Hematopoietic multipotent progenitor cell treated with erythropoietin and hydrocortisone succinate and interleukin-3 and kit ligand, for 15 days (in vitro differentiated cells): Measurements from ENCODE around the gene DNAJC9.
A peak's percentile ranks its signal among the peaks of the same experiment; 100 is the strongest.
"Not testable (repeated sequence)": the region's sequence is repeated elsewhere in the genome, so short reads cannot be mapped to it uniquely, and the experiment has no call there.

Experiments used
- DNase-seq: peaks from one replicate; pipeline ENCODE4 v3.0.0-alpha.2; 2015; ENCODE audit warnings: low spot score

Gene DNAJC9

GRCh38 chr10:73246646-73247508, at the start of gene DNAJC9:
TSS of gene DNAJC9 (minus strand) at chr10:73247255. CDS start at chr10:73247189, 66 bp downstream.
- DNase-seq = peak; percentile 96

- no peak for DNase-seq
These were observed 46.4 kb upstream of the DNAJC9 start for GRCh38 chr10:73293461-73293860.

GRCh38 chr10:73289958-73290357, 42.9 kb upstream of the DNAJC9 start:
- no peak for DNase-seq

GRCh38 chr10:73287441-73287840, 40.4 kb upstream of the DNAJC9 start:
- DNase-seq = no peak

GRCh38 chr10:73281097-73281496, 34.0 kb upstream of the DNAJC9 start:
- no peak for DNase-seq

- DNase-seq = no peak
These were observed 17.4 kb upstream of the DNAJC9 start for GRCh38 chr10:73264423-73264822.

- peak; percentile 43 for DNase-seq
These were observed 16.8 kb upstream of the DNAJC9 start for GRCh38 chr10:73263693-73264347.

GRCh38 chr10:73262880-73263555, 16.0 kb upstream of the DNAJC9 start:
- no peak for DNase-seq

GRCh38 chr10:73262105-73262730, 15.2 kb upstream of the DNAJC9 start:
- no peak for DNase-seq

- no peak for DNase-seq
These were observed 14.4 kb upstream of the DNAJC9 start for GRCh38 chr10:73261362-73261995.

- not testable (repeated sequence) for DNase-seq
These were observed 11.6 kb upstream of the DNAJC9 start for GRCh38 chr10:73258612-73259011.

- DNase-seq = peak; percentile 33
These were observed 6.1 kb upstream of the DNAJC9 start for GRCh38 chr10:73253225-73253555.

GRCh38 chr10:73252445-73253224, 5.6 kb upstream of the DNAJC9 start, which contains the start of gene MRPS16:
TSS of gene MRPS16 (minus strand) at chr10:73252644. CDS start at chr10:73252482, 162 bp downstream.
- DNase-seq = peak; percentile 96

GRCh38 chr10:73251683-73252444, 4.8 kb upstream of the DNAJC9 start:
- no peak for DNase-seq

- no peak for DNase-seq
These were observed 1.2 kb upstream of the DNAJC9 start for GRCh38 chr10:73248259-73248724.

- DNase-seq = no peak
These were observed 629 bp upstream of the DNAJC9 start for GRCh38 chr10:73247509-73248258.

- no peak for DNase-seq
These were observed 771 bp downstream of the DNAJC9 start for GRCh38 chr10:73246322-73246645.

GRCh38 chr10:73244866-73245477, 2.1 kb downstream of the DNAJC9 start:
- peak; percentile 90 for DNase-seq

- DNase-seq = no peak
These were observed 7.1 kb downstream of the DNAJC9 start for GRCh38 chr10:73239908-73240307.
